GM23338 (cell line): ENCODE results near the gene MAD2L2. TPM values are rescaled to one million over a fixed set of nuclear protein-coding genes. Genes with fewer than 3 reads are reported as not detected.

Source experiments
- ATAC-seq: fragments of 200-7000 bp; cut with Tn5 transposase; 3 replicates; pipeline ENCODE4 v1.9.1; 2020
- DNase-seq: peaks from one replicate; pipeline ENCODE4 v3.0.0-alpha.2; 2015; ENCODE audit warnings: low spot score
- H2AFZ ChIP-seq: fragments of 200-600 bp; sonication (generic); 2 replicates; pipeline ENCODE4 v1.8.0; 2016; ENCODE audit warnings: antibody characterized with exemption, mild to moderate bottlenecking, moderate library complexity
- H3F3A ChIP-seq: fragments of 200-600 bp; sonication (generic); replicated peaks from 2 replicates; pipeline ENCODE4 v1.8.0; 2017; ENCODE audit warnings: antibody characterized with exemption, mixed run types, low read depth
- H3K27ac ChIP-seq: fragments of 200-600 bp; sonication (generic); 2 replicates; pipeline ENCODE4 v1.6.1; 2016; ENCODE audit warnings: low read depth
- H3K27me3 ChIP-seq: fragments of 200-600 bp; sonication (generic); 2 replicates; pipeline ENCODE4 v1.8.0; 2016; ENCODE audit warnings: mild to moderate bottlenecking, mixed run types, moderate library complexity; ENCODE audit not compliant: insufficient read depth
- H3K36me3 ChIP-seq: fragments of 200-600 bp; sonication (generic); 2 replicates; pipeline ENCODE4 v1.8.0; 2016; ENCODE audit warnings: mild to moderate bottlenecking; ENCODE audit not compliant: insufficient read depth
- H3K4me1 ChIP-seq: fragments of 200-600 bp; sonication (generic); 2 replicates; pipeline ENCODE4 v1.8.0; 2016; ENCODE audit warnings: mild to moderate bottlenecking, moderate library complexity; ENCODE audit not compliant: insufficient read depth
- H3K4me2 ChIP-seq: fragments of 200-600 bp; sonication (generic); 2 replicates; pipeline ENCODE4 v1.7.1; 2017; ENCODE audit warnings: mixed run types
- H3K4me3 ChIP-seq: fragments of 200-600 bp; sonication (generic); 2 replicates; pipeline ENCODE4 v1.6.1; 2016; ENCODE audit warnings: mixed run types
- H3K79me2 ChIP-seq: fragments of 200-600 bp; sonication (generic); replicated peaks from 2 replicates; pipeline ENCODE4 v1.8.0; 2017; ENCODE audit warnings: mild to moderate bottlenecking; ENCODE audit not compliant: insufficient read depth
- H3K9me2 ChIP-seq: fragments of 200-600 bp; sonication (generic); 2 replicates; pipeline ENCODE4 v1.8.0; 2017; ENCODE audit not compliant: insufficient read depth
- H4K20me1 ChIP-seq: fragments of 200-600 bp; sonication (generic); replicated peaks from 2 replicates; pipeline ENCODE4 v1.8.0; 2017; ENCODE audit warnings: mild to moderate bottlenecking; ENCODE audit not compliant: insufficient read depth
- H3K27ac Mint-ChIP-seq: 2 replicates; pipeline ENCODE4 v1.8.0; 2020; ENCODE audit warnings: inconsistent platforms, mild to moderate bottlenecking, moderate library complexity, mixed read lengths
- H3K27me3 Mint-ChIP-seq: 3 replicates; pipeline ENCODE4 v1.8.0; 2022; ENCODE audit warnings: low read depth, mild to moderate bottlenecking, moderate library complexity, mixed read lengths, inconsistent platforms; ENCODE audit not compliant: insufficient read depth, poor library complexity
- H3K36me3 Mint-ChIP-seq: 3 replicates; pipeline ENCODE4 v1.8.0; 2021; ENCODE audit warnings: low read depth, mild to moderate bottlenecking, inconsistent platforms, moderate library complexity, mixed read lengths
- H3K4me1 Mint-ChIP-seq: 3 replicates; pipeline ENCODE4 v1.8.0; 2020; ENCODE audit warnings: mild to moderate bottlenecking, inconsistent platforms, mixed read lengths
- H3K4me3 Mint-ChIP-seq: 3 replicates; pipeline ENCODE4 v1.8.0; 2021; ENCODE audit warnings: moderate library complexity, mild to moderate bottlenecking, inconsistent platforms, mixed read lengths
- H3K9me3 Mint-ChIP-seq: 3 replicates; pipeline ENCODE4 v1.8.0; 2020; ENCODE audit warnings: moderate library complexity, mild to moderate bottlenecking, inconsistent platforms, mixed read lengths
- CREB1 ChIP-seq: fragments of 250-450 bp; sonication (Bioruptor Pico); IDR thresholded peaks from 2 replicates; pipeline ENCODE4 v1.5.0; 2020; ENCODE audit warnings: low read depth, mild to moderate bottlenecking, moderate library complexity
- EZH2 ChIP-seq: fragments of 200-600 bp; sonication (generic); IDR thresholded peaks from one replicate; pipeline ENCODE4 v1.8.0; 2017; ENCODE audit warnings: antibody characterized with exemption, mild to moderate bottlenecking, low read depth; ENCODE audit not compliant: unreplicated experiment
- EZH2phosphoT487 ChIP-seq: fragments of 200-600 bp; sonication (generic); IDR thresholded peaks from one replicate; pipeline ENCODE4 v1.8.1; 2018; ENCODE audit warnings: antibody characterized with exemption; ENCODE audit not compliant: unreplicated experiment
- JUNB ChIP-seq: IDR thresholded peaks from one replicate; pipeline ENCODE4 v1.6.1; 2016; ENCODE audit warnings: antibody characterized with exemption; ENCODE audit not compliant: unreplicated experiment
- NANOG ChIP-seq: IDR thresholded peaks from 2 replicates; pipeline ENCODE4 v1.6.1; 2016; ENCODE audit warnings: antibody characterized with exemption, borderline replicate concordance
- POLR2AphosphoS5 ChIP-seq: IDR thresholded peaks from 2 replicates; pipeline ENCODE4 v1.6.1; 2016; ENCODE audit warnings: antibody characterized with exemption, low read depth
- STAT1 ChIP-seq: IDR thresholded peaks from one replicate; pipeline ENCODE4 v1.6.1; 2016; ENCODE audit warnings: antibody characterized with exemption; ENCODE audit not compliant: unreplicated experiment
- ZNF114 ChIP-seq: fragments of 250-450 bp; sonication (Bioruptor Pico); IDR thresholded peaks from 2 replicates; pipeline ENCODE4 v1.5.0; 2020; ENCODE audit warnings: mild to moderate bottlenecking, moderate library complexity
- ZNF331 ChIP-seq: fragments of 250-450 bp; sonication (Bioruptor Pico); IDR thresholded peaks from 2 replicates; pipeline ENCODE4 v1.5.0; 2020; ENCODE audit warnings: low read depth, mild to moderate bottlenecking, moderate library complexity
- polyA plus RNA-seq: library from polyadenylated mRNA; unstranded; fragments of >200 nt; fragmentation: Nextera tagmentation; extraction: Ambion mirVana; gene quantifications from 2 replicates; pipeline ENCODE4 v1.2.1, GENCODE V29; 2016
- total RNA-seq: library from RNA; depleted of rRNA; stranded (reverse); fragments of >200 nt; shearing (Covaris generic); gene quantifications from 2 replicates; pipeline ENCODE4 v1.2.3, GENCODE V29; 2014
- TF ChIP-seq, protein P1 (sequence below): IDR thresholded peaks from 2 replicates; pipeline ENCODE4 v1.6.1; 2016; ENCODE audit warnings: antibody characterized with exemption
- TF ChIP-seq, protein P2 (sequence below): fragments of 250-450 bp; sonication (Bioruptor Pico); IDR thresholded peaks from 2 replicates; pipeline ENCODE4 v1.5.0; 2020; ENCODE audit warnings: mild to moderate bottlenecking, moderate library complexity
- TF ChIP-seq, protein P3 (sequence below): IDR thresholded peaks from one replicate; pipeline ENCODE4 v1.6.1; 2018; ENCODE audit warnings: antibody characterized with exemption; ENCODE audit not compliant: unreplicated experiment
- TF ChIP-seq, protein P4 (sequence below), 2 experiments: fragments of 200-600 bp in 1 of 2; sonication (generic) in 1 of 2; conservative IDR thresholded peaks; 2 replicates each; pipeline versions ENCODE4 v1.5.1 to v1.6.1; 2016 to 2017; ENCODE audit warnings: antibody characterized with exemption in 2 of 2, low read depth in 2 of 2, mild to moderate bottlenecking in 2 of 2, moderate library complexity in 1 of 2

Gene MAD2L2
- total and polyA plus RNA-seq, 2 experiments from 2014 or later: 498 to 552 TPM

DNA sequence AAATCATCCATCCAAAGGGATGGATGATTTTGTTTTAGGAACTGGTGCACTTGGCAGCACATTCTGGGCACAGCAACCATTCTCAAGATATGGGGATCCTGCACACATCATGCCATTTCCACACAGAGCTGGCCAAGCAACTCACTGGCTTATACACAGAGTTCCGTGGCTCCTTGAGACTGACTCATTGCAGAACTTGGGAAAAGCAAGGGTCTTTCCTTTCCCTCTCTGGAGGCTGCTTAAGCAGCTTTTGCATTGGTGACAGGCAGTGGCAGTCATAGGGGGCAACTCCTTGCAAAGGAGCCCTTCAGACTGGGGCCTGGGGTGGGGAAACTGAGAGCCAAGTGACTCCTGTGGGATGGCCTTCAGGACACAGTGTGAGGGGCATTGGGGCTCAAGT, 1.9 kb upstream of the MAD2L2 start:
- peaks cover 50% of the 10 kb centered on the region for H3F3A ChIP-seq
- H3K4me3 ChIP-seq: peak overlapping the region; percentile 27
- H3K4me3 Mint-ChIP-seq: peak overlapping the region; percentile 84; the same call in 1 of the 3 replicates
- H3K4me1 ChIP-seq: peaks cover 59% of the 10 kb centered on the region
- H3K9me2 ChIP-seq: no peaks in the 10 kb centered on the region
- peaks cover 59% of the 10 kb centered on the region for H3K4me1 Mint-ChIP-seq
- peaks cover 50% of the 10 kb centered on the region for H3K36me3 Mint-ChIP-seq
- peaks cover 14% of the 10 kb centered on the region for H3K27me3 Mint-ChIP-seq
- DNase-seq (peak; percentile 53), ATAC-seq (peak; percentile 6)
- peak overlapping the region; percentile 97 for H3K27ac ChIP-seq
- peaks cover 25% of the 10 kb centered on the region for H4K20me1 ChIP-seq
- H3K4me2 ChIP-seq: peak overlapping the region; percentile 59
- no peaks in the 10 kb centered on the region for H3K27me3 ChIP-seq
- no peaks in the 10 kb centered on the region; the same call in 2 of the 3 replicates for H3K9me3 Mint-ChIP-seq
- no peak overlapping the region for H2AFZ ChIP-seq
- H3K36me3 ChIP-seq: peaks cover 6% of the 10 kb centered on the region; the same call in 1 of the 2 replicates
- TF ChIP-seq, protein P1, sequence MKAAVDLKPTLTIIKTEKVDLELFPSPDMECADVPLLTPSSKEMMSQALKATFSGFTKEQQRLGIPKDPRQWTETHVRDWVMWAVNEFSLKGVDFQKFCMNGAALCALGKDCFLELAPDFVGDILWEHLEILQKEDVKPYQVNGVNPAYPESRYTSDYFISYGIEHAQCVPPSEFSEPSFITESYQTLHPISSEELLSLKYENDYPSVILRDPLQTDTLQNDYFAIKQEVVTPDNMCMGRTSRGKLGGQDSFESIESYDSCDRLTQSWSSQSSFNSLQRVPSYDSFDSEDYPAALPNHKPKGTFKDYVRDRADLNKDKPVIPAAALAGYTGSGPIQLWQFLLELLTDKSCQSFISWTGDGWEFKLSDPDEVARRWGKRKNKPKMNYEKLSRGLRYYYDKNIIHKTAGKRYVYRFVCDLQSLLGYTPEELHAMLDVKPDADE: no peak
- TF ChIP-seq STAT1 (no peak), EZH2phosphoT487 (no peak), EZH2 (no peak), JUNB (no peak), NANOG (no peak), CREB1 (CRISPR knock-in tag) (no peak), POLR2AphosphoS5 (no peak; the same call in 1 of the 2 replicates), ZNF114 (no peak), ZNF331 (CRISPR knock-in tag) (no peak)
- TF ChIP-seq, protein P2, sequence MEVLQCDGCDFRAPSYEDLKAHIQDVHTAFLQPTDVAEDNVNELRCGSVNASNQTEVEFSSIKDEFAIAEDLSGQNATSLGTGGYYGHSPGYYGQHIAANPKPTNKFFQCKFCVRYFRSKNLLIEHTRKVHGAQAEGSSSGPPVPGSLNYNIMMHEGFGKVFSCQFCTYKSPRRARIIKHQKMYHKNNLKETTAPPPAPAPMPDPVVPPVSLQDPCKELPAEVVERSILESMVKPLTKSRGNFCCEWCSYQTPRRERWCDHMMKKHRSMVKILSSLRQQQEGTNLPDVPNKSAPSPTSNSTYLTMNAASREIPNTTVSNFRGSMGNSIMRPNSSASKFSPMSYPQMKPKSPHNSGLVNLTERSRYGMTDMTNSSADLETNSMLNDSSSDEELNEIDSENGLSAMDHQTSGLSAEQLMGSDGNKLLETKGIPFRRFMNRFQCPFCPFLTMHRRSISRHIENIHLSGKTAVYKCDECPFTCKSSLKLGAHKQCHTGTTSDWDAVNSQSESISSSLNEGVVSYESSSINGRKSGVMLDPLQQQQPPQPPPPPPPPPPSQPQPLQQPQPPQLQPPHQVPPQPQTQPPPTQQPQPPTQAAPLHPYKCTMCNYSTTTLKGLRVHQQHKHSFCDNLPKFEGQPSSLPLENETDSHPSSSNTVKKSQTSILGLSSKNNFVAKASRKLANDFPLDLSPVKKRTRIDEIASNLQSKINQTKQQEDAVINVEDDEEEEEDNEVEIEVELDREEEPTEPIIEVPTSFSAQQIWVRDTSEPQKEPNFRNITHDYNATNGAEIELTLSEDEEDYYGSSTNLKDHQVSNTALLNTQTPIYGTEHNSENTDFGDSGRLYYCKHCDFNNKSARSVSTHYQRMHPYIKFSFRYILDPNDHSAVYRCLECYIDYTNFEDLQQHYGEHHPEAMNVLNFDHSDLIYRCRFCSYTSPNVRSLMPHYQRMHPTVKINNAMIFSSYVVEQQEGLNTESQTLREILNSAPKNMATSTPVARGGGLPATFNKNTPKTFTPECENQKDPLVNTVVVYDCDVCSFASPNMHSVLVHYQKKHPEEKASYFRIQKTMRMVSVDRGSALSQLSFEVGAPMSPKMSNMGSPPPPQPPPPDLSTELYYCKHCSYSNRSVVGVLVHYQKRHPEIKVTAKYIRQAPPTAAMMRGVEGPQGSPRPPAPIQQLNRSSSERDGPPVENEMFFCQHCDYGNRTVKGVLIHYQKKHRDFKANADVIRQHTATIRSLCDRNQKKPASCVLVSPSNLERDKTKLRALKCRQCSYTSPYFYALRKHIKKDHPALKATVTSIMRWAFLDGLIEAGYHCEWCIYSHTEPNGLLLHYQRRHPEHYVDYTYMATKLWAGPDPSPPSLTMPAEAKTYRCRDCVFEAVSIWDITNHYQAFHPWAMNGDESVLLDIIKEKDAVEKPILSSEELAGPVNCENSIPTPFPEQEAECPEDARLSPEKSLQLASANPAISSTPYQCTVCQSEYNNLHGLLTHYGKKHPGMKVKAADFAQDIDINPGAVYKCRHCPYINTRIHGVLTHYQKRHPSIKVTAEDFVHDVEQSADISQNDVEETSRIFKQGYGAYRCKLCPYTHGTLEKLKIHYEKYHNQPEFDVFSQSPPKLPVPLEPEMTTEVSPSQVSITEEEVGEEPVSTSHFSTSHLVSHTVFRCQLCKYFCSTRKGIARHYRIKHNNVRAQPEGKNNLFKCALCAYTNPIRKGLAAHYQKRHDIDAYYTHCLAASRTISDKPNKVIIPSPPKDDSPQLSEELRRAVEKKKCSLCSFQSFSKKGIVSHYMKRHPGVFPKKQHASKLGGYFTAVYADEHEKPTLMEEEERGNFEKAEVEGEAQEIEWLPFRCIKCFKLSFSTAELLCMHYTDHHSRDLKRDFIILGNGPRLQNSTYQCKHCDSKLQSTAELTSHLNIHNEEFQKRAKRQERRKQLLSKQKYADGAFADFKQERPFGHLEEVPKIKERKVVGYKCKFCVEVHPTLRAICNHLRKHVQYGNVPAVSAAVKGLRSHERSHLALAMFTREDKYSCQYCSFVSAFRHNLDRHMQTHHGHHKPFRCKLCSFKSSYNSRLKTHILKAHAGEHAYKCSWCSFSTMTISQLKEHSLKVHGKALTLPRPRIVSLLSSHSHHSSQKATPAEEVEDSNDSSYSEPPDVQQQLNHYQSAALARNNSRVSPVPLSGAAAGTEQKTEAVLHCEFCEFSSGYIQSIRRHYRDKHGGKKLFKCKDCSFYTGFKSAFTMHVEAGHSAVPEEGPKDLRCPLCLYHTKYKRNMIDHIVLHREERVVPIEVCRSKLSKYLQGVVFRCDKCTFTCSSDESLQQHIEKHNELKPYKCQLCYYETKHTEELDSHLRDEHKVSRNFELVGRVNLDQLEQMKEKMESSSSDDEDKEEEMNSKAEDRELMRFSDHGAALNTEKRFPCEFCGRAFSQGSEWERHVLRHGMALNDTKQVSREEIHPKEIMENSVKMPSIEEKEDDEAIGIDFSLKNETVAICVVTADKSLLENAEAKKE: no peak
- TF ChIP-seq, protein P3, sequence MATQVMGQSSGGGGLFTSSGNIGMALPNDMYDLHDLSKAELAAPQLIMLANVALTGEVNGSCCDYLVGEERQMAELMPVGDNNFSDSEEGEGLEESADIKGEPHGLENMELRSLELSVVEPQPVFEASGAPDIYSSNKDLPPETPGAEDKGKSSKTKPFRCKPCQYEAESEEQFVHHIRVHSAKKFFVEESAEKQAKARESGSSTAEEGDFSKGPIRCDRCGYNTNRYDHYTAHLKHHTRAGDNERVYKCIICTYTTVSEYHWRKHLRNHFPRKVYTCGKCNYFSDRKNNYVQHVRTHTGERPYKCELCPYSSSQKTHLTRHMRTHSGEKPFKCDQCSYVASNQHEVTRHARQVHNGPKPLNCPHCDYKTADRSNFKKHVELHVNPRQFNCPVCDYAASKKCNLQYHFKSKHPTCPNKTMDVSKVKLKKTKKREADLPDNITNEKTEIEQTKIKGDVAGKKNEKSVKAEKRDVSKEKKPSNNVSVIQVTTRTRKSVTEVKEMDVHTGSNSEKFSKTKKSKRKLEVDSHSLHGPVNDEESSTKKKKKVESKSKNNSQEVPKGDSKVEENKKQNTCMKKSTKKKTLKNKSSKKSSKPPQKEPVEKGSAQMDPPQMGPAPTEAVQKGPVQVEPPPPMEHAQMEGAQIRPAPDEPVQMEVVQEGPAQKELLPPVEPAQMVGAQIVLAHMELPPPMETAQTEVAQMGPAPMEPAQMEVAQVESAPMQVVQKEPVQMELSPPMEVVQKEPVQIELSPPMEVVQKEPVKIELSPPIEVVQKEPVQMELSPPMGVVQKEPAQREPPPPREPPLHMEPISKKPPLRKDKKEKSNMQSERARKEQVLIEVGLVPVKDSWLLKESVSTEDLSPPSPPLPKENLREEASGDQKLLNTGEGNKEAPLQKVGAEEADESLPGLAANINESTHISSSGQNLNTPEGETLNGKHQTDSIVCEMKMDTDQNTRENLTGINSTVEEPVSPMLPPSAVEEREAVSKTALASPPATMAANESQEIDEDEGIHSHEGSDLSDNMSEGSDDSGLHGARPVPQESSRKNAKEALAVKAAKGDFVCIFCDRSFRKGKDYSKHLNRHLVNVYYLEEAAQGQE: no peak
- TF ChIP-seq, protein P4, sequence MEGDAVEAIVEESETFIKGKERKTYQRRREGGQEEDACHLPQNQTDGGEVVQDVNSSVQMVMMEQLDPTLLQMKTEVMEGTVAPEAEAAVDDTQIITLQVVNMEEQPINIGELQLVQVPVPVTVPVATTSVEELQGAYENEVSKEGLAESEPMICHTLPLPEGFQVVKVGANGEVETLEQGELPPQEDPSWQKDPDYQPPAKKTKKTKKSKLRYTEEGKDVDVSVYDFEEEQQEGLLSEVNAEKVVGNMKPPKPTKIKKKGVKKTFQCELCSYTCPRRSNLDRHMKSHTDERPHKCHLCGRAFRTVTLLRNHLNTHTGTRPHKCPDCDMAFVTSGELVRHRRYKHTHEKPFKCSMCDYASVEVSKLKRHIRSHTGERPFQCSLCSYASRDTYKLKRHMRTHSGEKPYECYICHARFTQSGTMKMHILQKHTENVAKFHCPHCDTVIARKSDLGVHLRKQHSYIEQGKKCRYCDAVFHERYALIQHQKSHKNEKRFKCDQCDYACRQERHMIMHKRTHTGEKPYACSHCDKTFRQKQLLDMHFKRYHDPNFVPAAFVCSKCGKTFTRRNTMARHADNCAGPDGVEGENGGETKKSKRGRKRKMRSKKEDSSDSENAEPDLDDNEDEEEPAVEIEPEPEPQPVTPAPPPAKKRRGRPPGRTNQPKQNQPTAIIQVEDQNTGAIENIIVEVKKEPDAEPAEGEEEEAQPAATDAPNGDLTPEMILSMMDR (conservative IDR thresholded peaks at IDR 0.05; ENCODE audit: low read depth in 2 of 2): no peak
- H3K79me2 ChIP-seq: peaks cover 77% of the 10 kb centered on the region
- H3K27ac Mint-ChIP-seq: peak overlapping the region; percentile 96
